HG03066 (cell line): Measurements from ENCODE around the gene INO80D.
"Not testable (repeated sequence)": the region's sequence is repeated elsewhere in the genome, so short reads cannot be mapped to it uniquely, and the experiment has no call there.

Experiments
- ATAC-seq: cut with Tn5 transposase; IDR thresholded peaks from one replicate; pipeline ENCODE4 v1.9.1; 2021; ENCODE audit warnings: low read depth; ENCODE audit not compliant: unreplicated experiment

INO80D gene

GRCh38 chr2:206085742-206086445, at the start of gene INO80D:
INO80D (minus strand) TSS chr2:206086174; CDS start chr2:206063016, 23,158 bp downstream.
- peak; percentile 84 for ATAC-seq

- ATAC-seq, result no peak
These were observed 41.7 kb upstream of the INO80D start for GRCh38 chr2:206127656-206128055.

GRCh38 chr2:206125901-206126300, 39.9 kb upstream of the INO80D start:
- no peak for ATAC-seq

GRCh38 chr2:206122569-206122968, 36.6 kb upstream of the INO80D start:
- ATAC-seq, result not testable (repeated sequence)

GRCh38 chr2:206116278-206116677, 30.3 kb upstream of the INO80D start:
- ATAC-seq, result no peak

- ATAC-seq, result no peak
These were observed 29.1 kb upstream of the INO80D start for GRCh38 chr2:206115026-206115578.

- no peak for ATAC-seq
These were observed 27.0 kb upstream of the INO80D start for GRCh38 chr2:206112846-206113547.

GRCh38 chr2:206112108-206112507, 26.1 kb upstream of the INO80D start:
- ATAC-seq, result no peak

GRCh38 chr2:206108713-206109112, 22.7 kb upstream of the INO80D start:
- no peak for ATAC-seq

GRCh38 chr2:206105541-206105940, 19.6 kb upstream of the INO80D start:
- no peak for ATAC-seq

GRCh38 chr2:206105038-206105437, 19.1 kb upstream of the INO80D start:
- ATAC-seq, result no peak

- ATAC-seq, result not testable (repeated sequence)
These were observed 12.9 kb upstream of the INO80D start for GRCh38 chr2:206098872-206099271.

GRCh38 chr2:206098471-206098870, 12.5 kb upstream of the INO80D start:
- no peak for ATAC-seq

GRCh38 chr2:206096876-206097275, 10.9 kb upstream of the INO80D start:
- no peak for ATAC-seq

- no peak for ATAC-seq
These were observed 9.8 kb upstream of the INO80D start for GRCh38 chr2:206095536-206096332.

- ATAC-seq, result no peak
These were observed 6.3 kb upstream of the INO80D start for GRCh38 chr2:206092297-206092696.

GRCh38 chr2:206088248-206088647, 2.3 kb upstream of the INO80D start:
- ATAC-seq, result no peak

GRCh38 chr2:206086716-206087350, 859 bp upstream of the INO80D start:
- ATAC-seq, result no peak

- peak; percentile 26 for ATAC-seq
These were observed 868 bp downstream of the INO80D start for GRCh38 chr2:206084870-206085741.
